HepG2 (cell line): ENCODE data around the gene CAMTA1. TPM values are rescaled to one million over a fixed set of nuclear protein-coding genes. Genes with fewer than 3 reads are reported as not detected.

ENCODE experiments used
- ATAC-seq: fragments of 200-7000 bp; cut with Tn5 transposase; 3 replicates; pipeline ENCODE4 v1.9.1; 2020; ENCODE audit warnings: mild to moderate bottlenecking, moderate library complexity
- BruUV-seq: library from RNA; stranded (reverse); fragments of 400-500 nt; replicated peaks from 2 replicates; lab custom pipeline; 2021; lab: Mats Ljungman, UMichigan
- CTCF ChIA-PET: fragments of 300-600 bp; formaldehyde crosslinking; extraction: SDS; loops from one replicate; lab custom pipeline; 2021; ENCODE audit warnings: low total read pairs, inconsistent platforms, low intra/inter-chr PET ratio; lab: Yijun Ruan, JAX
- POLR2A ChIA-PET: fragments of 350-600 bp; sonication (Branson Sonifier 250); formaldehyde crosslinking; loops from one replicate; lab custom pipeline; 2020; ENCODE audit warnings: antibody characterized with exemption, inconsistent platforms; lab: Yijun Ruan, JAX
- DNase-seq: peaks from one replicate; pipeline ENCODE4 v3.0.0-alpha.2; 2015; ENCODE audit warnings: low spot score
- FAIRE-seq: peaks from 3 replicates; lab custom pipeline; 2011; peaks lifted over from hg19 to GRCh38; lab: Jason Lieb, UNC
- H2AFZ ChIP-seq: one replicate; pipeline ENCODE4 v1.6.1; 2011; ENCODE audit warnings: low read length, inconsistent platforms
- H3K27ac ChIP-seq: fragments of 300-600 bp; 3 replicates; pipeline ENCODE4 v1.8.0; 2011; ENCODE audit warnings: mixed run types, mild to moderate bottlenecking, mixed read lengths, low read length, inconsistent platforms; ENCODE audit not compliant: insufficient read depth; ENCODE audit errors: extremely low read length
- H3K27me3 ChIP-seq, 2 experiments: fragments of 200-600 bp in 1 of 2; 2 replicates in 1 of 2; 3 replicates in 1 of 2; pipeline versions ENCODE4 v1.6.0 to v1.8.0; 2011; ENCODE audit warnings: low read length in 2 of 2, mild to moderate bottlenecking in 2 of 2, moderate library complexity in 2 of 2, inconsistent platforms in 1 of 2; ENCODE audit not compliant: insufficient read depth in 2 of 2, control insufficient read depth in 1 of 2
- H3K36me3 ChIP-seq, 2 experiments: fragments of 200-600 bp in 1 of 2; replicated peaks in 1 of 2; 2 replicates in 1 of 2; 3 replicates in 1 of 2; pipeline versions ENCODE4 v1.5.1 to v1.8.0; 2011; ENCODE audit warnings: low read length in 2 of 2, inconsistent platforms in 1 of 2; ENCODE audit not compliant: insufficient read depth in 2 of 2, control insufficient read depth in 1 of 2
- H3K4me1 ChIP-seq: 2 replicates; pipeline ENCODE4 v1.5.1; 2012; ENCODE audit warnings: low read length, inconsistent platforms; ENCODE audit not compliant: insufficient read depth
- H3K4me2 ChIP-seq: 2 replicates; pipeline ENCODE4 v1.6.0; 2011; ENCODE audit warnings: low read depth, low read length, inconsistent platforms
- H3K4me3 ChIP-seq, 3 experiments: fragments of 200-600 bp in 1 of 3; sonication (generic), shearing (Covaris generic) in 1 of 3; replicated peaks in 1 of 3; 2 replicates each; pipeline ENCODE4 v1.5.1; 2011 to 2016; ENCODE audit warnings: low read length in 3 of 3, inconsistent platforms in 2 of 3, low read depth in 2 of 3, mild to moderate bottlenecking in 2 of 3, control low read depth in 1 of 3, mixed read lengths in 1 of 3; ENCODE audit not compliant: insufficient read depth in 1 of 3
- H3K79me2 ChIP-seq: one replicate; pipeline ENCODE4 v1.6.1; 2011; ENCODE audit warnings: low read length, inconsistent platforms; ENCODE audit not compliant: insufficient read depth
- H3K9ac ChIP-seq: 2 replicates; pipeline ENCODE4 v1.6.0; 2011; ENCODE audit warnings: mild to moderate bottlenecking, low read depth, low read length, inconsistent platforms; ENCODE audit not compliant: insufficient read depth
- H3K9me3 ChIP-seq: 2 replicates; pipeline ENCODE4 v1.5.1; 2012; ENCODE audit warnings: mild to moderate bottlenecking, low read length
- H4K20me1 ChIP-seq: 2 replicates; pipeline ENCODE4 v1.6.0; 2011; ENCODE audit warnings: inconsistent platforms, mild to moderate bottlenecking, low read length, moderate library complexity; ENCODE audit not compliant: insufficient read depth
- CHD4 ChIP-seq: fragments of 200-600 bp; sonication (generic); IDR thresholded peaks from 2 replicates; pipeline ENCODE4 v1.7.0; 2017; ENCODE audit warnings: mild to moderate bottlenecking, low read length, borderline replicate concordance
- GZF1 ChIP-seq: sonication (generic); formaldehyde crosslinking; IDR thresholded peaks from 2 replicates; pipeline ENCODE4 v1.5.1; 2020; ENCODE audit warnings: mild to moderate bottlenecking, missing genetic modification reagents
- JUN ChIP-seq: sonication (generic); formaldehyde crosslinking; IDR thresholded peaks from 2 replicates; pipeline ENCODE4 v1.4.0; 2020; ENCODE audit warnings: mild to moderate bottlenecking, missing genetic modification reagents
- KDM4B ChIP-seq: sonication (generic); formaldehyde crosslinking; IDR thresholded peaks from 2 replicates; pipeline ENCODE4 v1.4.0; 2020; ENCODE audit warnings: missing genetic modification reagents
- PCBP1 ChIP-seq: fragments of 200-400 bp; formaldehyde crosslinking; IDR thresholded peaks from 2 replicates; pipeline ENCODE4 v1.6.1; 2017; ENCODE audit warnings: mild to moderate bottlenecking, low read depth, low read length, borderline replicate concordance
- POLR2G ChIP-seq: fragments of 200-400 bp; formaldehyde crosslinking; IDR thresholded peaks from 2 replicates; pipeline ENCODE4 v1.6.1; 2018; ENCODE audit warnings: mild to moderate bottlenecking, low read depth, low read length, moderate library complexity
- PPARG ChIP-seq: conservative IDR thresholded peaks from 2 replicates; pipeline ENCODE4 v1.6.1; 2016; ENCODE audit warnings: missing biosample characterization, missing genetic modification reagents
- SIN3A ChIP-seq: IDR thresholded peaks from 2 replicates; pipeline ENCODE4 v1.6.1; 2011; ENCODE audit warnings: low read depth, mild to moderate bottlenecking, control low read depth, low read length, borderline replicate concordance
- SRY ChIP-seq: sonication (generic); formaldehyde crosslinking; IDR thresholded peaks from 2 replicates; pipeline ENCODE4 v1.8.0; 2022; ENCODE audit warnings: mild to moderate bottlenecking, missing genetic modification reagents
- ZFP1 ChIP-seq: IDR thresholded peaks from 2 replicates; pipeline ENCODE4 v1.6.1; 2016
- ZMAT3 ChIP-seq: sonication (generic); formaldehyde crosslinking; conservative IDR thresholded peaks from 2 replicates; pipeline ENCODE4 v1.7.0; 2021; ENCODE audit warnings: missing genetic modification reagents
- ZMYM3 ChIP-seq: sonication (generic); formaldehyde crosslinking; IDR thresholded peaks from 2 replicates; pipeline ENCODE4 v1.5.1; 2020; ENCODE audit warnings: mild to moderate bottlenecking, missing genetic modification reagents
- ZNF160 ChIP-seq: sonication (generic); formaldehyde crosslinking; IDR thresholded peaks from 2 replicates; pipeline ENCODE4 v1.8.0; 2022; ENCODE audit warnings: mild to moderate bottlenecking, inconsistent platforms, missing genetic modification reagents
- ZNF20 ChIP-seq: sonication (generic); formaldehyde crosslinking; IDR thresholded peaks from 2 replicates; pipeline ENCODE4 v1.4.0; 2020; ENCODE audit warnings: mild to moderate bottlenecking, moderate library complexity, missing genetic modification reagents
- ZNF33A ChIP-seq: sonication (generic); formaldehyde crosslinking; IDR thresholded peaks from 2 replicates; pipeline ENCODE4 v1.5.1; 2020; ENCODE audit warnings: missing genetic modification reagents, mild to moderate bottlenecking, moderate library complexity, borderline replicate concordance
- ZNF570 ChIP-seq: sonication (generic); formaldehyde crosslinking; IDR thresholded peaks from 2 replicates; pipeline ENCODE4 v1.4.0; 2020; ENCODE audit warnings: mild to moderate bottlenecking, missing genetic modification reagents, borderline replicate concordance
- ZNF737 ChIP-seq: sonication (generic); formaldehyde crosslinking; IDR thresholded peaks from 2 replicates; pipeline ENCODE4 v1.5.0; 2020; ENCODE audit warnings: missing genetic modification reagents, mild to moderate bottlenecking, borderline replicate concordance
- ZNF83 ChIP-seq: sonication (generic); formaldehyde crosslinking; IDR thresholded peaks from 2 replicates; pipeline ENCODE4 v1.4.0; 2020; ENCODE audit warnings: missing genetic modification reagents, mild to moderate bottlenecking, borderline replicate concordance
- WGBS: methylation state at CpG from one replicate; pipeline ENCODE4 v1.1.6; 2017; ENCODE audit warnings: low lambda C conversion rate; 5-methylcytosine and 5-hydroxymethylcytosine counted together
- in situ Hi-C: cut with HindIII; loops from 2 replicates; pipeline ENCODE4 v1.10.0; 2017; ENCODE audit warnings: low pct_unique_long_range_greater_than_20kb; ENCODE audit not compliant: extremely low pct_ligation_motif_present
- intact Hi-C: fragments of 100-400 bp; cut with micrococcal nuclease; formaldehyde crosslinking; loops from one replicate; pipeline ENCODE4 v1.10.0; 2022; ENCODE audit not compliant: unreplicated experiment
- polyA plus RNA-seq, 8 experiments: library from polyadenylated mRNA; depleted of rRNA in 3 of 8; stranded (reverse) in 7 of 8; unstranded in 1 of 8; fragments of >200 nt; fragmentation: Illumina TruSeq in 4 of 8; extraction: Trizol in 4 of 8; gene quantifications; 2 replicates each; pipeline versions ENCODE4 v1.2.1 to v1.2.3, GENCODE V29; 2011 to 2016; ENCODE audit warnings: low read depth in 4 of 8, missing spikeins in 1 of 8, mixed read lengths in 1 of 8; ENCODE audit not compliant: insufficient read depth in 1 of 8
- total RNA-seq, 5 experiments: library from RNA; depleted of rRNA; stranded (reverse); fragments of >200 nt; fragmentation: Illumina TruSeq; extraction: Trizol; gene quantifications; 2 replicates each; pipeline ENCODE4 v1.2.3, GENCODE V29; 2016; ENCODE audit warnings: low read depth in 1 of 5
- TF ChIP-seq, protein P1 (sequence below): sonication (generic); formaldehyde crosslinking; IDR thresholded peaks from 2 replicates; pipeline ENCODE4 v1.8.0; 2022; ENCODE audit warnings: missing genetic modification reagents, low read depth, mild to moderate bottlenecking, borderline replicate concordance
- TF ChIP-seq, protein P2 (sequence below): sonication (generic); formaldehyde crosslinking; IDR thresholded peaks from 2 replicates; pipeline ENCODE4 v1.9.0; 2021; ENCODE audit warnings: missing genetic modification reagents, borderline replicate concordance
- TF ChIP-seq, protein P3 (sequence below): IDR thresholded peaks from 2 replicates; pipeline ENCODE4 v1.6.1; 2016

The CAMTA1 gene
- total and polyA plus RNA-seq, 2 of the 13 experiments (the other 11 are each of a cell fraction or from before 2014, with no cell fraction given), result 25.0 to 36.4 TPM

DNA sequence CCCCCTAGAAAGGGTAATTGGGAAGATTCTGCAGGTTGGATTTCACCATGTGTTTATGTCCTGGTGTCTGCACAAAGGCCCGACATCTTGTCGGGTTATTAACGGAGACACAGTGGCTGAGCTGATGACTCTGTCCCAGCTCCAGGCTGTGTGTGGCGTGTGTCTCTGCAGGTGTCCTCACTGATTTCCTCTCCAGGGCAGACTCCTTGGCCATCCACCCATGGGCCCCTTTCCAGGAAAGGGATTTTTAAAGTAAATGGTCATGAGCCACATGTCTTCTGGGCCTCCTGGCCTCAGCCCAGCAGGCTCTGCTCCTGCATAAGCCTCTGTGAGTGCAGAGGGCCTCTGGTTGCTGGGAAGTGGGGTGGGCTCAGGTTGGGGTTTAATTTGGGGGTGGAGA lies 567.1 kb downstream of the CAMTA1 start (continued):
- no peak for TF ChIP-seq PPARG
- TF ChIP-seq KDM4B (CRISPR knock-in tag), result no peak

DNA sequence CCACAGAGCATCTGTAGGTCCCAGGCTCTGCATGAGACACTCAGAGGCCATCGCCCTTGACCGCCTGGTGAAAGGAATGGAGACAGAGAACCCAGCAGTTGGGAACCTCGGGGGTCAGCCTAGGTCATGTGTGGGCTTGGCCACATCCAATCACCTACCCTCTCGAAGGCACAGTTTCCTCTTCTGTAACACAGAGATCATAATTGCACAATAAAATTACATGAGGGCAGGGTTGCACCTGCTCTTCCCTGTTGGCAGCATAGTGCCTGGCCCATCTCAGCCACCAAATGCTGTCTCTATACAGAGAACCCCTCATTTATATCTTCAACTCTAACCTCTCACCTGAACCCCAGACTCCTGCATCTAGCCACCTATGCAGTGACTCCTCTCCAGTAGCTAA lies 567.7 kb downstream of the CAMTA1 start:
- DNase-seq, result no peak
- no peak for FAIRE-seq
- ATAC-seq, result no peak
- WGBS, result no CpG with 5 or more reads among the region's 4 CpGs
- Histone ChIP-seq H3K79me2 (no peaks in the 10 kb centered on the region), H3K27ac (no peak overlapping the region), H3K9ac (no peak overlapping the region), H3K4me1 (no peaks in the 10 kb centered on the region), H4K20me1 (no peaks in the 10 kb centered on the region), H3K4me2 (no peak overlapping the region), H2AFZ (no peak overlapping the region), H3K36me3 (no peaks in the 10 kb centered on the region), H3K9me3 (no peaks in the 10 kb centered on the region), H3K27me3 (peaks cover 5 to 25% of the 10 kb centered on the region in 2 experiments; a peak in 2 of 5 replicates)
- POLR2A ChIA-PET, result no interaction called here
- BruUV-seq, result no TSS peak
- intact Hi-C loops, result no loop called here
- CTCF ChIA-PET, result no interaction called here
- in situ Hi-C loops, result no loop called here
- TF ChIP-seq, protein P1, sequence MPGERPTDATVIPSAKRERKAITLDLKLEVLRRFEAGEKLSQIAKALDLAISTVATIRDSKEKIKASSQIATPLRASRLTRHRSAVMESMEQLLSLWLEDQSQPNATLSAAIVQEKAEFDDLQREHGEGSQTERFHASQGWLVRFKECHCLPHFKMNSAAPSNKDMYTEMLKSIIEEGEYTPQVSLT (CRISPR knock-in tag), result no peak
- no peak for TF ChIP-seq ZFP1 (CRISPR knock-in tag)
- no peak for TF ChIP-seq POLR2G
- TF ChIP-seq ZNF737 (CRISPR knock-in tag), result no peak
- TF ChIP-seq, protein P2, sequence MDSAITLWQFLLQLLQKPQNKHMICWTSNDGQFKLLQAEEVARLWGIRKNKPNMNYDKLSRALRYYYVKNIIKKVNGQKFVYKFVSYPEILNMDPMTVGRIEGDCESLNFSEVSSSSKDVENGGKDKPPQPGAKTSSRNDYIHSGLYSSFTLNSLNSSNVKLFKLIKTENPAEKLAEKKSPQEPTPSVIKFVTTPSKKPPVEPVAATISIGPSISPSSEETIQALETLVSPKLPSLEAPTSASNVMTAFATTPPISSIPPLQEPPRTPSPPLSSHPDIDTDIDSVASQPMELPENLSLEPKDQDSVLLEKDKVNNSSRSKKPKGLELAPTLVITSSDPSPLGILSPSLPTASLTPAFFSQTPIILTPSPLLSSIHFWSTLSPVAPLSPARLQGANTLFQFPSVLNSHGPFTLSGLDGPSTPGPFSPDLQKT (CRISPR knock-in tag), result no peak
- TF ChIP-seq, protein P3, sequence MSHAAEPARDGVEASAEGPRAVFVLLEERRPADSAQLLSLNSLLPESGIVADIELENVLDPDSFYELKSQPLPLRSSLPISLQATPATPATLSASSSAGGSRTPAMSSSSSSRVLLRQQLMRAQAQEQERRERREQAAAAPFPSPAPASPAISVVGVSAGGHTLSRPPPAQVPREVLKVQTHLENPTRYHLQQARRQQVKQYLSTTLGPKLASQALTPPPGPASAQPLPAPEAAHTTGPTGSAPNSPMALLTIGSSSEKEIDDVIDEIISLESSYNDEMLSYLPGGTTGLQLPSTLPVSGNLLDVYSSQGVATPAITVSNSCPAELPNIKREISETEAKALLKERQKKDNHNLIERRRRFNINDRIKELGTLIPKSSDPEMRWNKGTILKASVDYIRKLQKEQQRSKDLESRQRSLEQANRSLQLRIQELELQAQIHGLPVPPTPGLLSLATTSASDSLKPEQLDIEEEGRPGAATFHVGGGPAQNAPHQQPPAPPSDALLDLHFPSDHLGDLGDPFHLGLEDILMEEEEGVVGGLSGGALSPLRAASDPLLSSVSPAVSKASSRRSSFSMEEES (CRISPR knock-in tag), result no peak
- no peak for TF ChIP-seq ZMAT3
- TF ChIP-seq ZMYM3 (CRISPR knock-in tag), result no peak
- TF ChIP-seq CHD4, result no peak
- no peak for TF ChIP-seq SRY (CRISPR knock-in tag)
- TF ChIP-seq SIN3A, result no peak
- TF ChIP-seq ZNF33A (CRISPR knock-in tag), result no peak
- no peak for TF ChIP-seq ZNF20
- no peak for TF ChIP-seq ZNF570 (CRISPR knock-in tag)
- no peak for TF ChIP-seq JUN (CRISPR knock-in tag)
- no peak for TF ChIP-seq ZNF160 (CRISPR knock-in tag)
- TF ChIP-seq PCBP1, result no peak
- TF ChIP-seq GZF1 (CRISPR knock-in tag), result no peak
- no peak for TF ChIP-seq ZNF83 (CRISPR knock-in tag)
- TF ChIP-seq, all 625 proteins: peak for 0
- H3K4me3 ChIP-seq, result no peak overlapping the region
